Naive thymus-derived CD4-positive, alpha-beta T cell (primary cell): ENCODE data around the gene SCAPER. TPM values are rescaled to one million over a fixed set of nuclear protein-coding genes. Genes with fewer than 3 reads are reported as not detected.
A peak's percentile ranks its signal among the peaks of the same experiment; 100 is the strongest.

Experiments
- ATAC-seq: fragments of 150-1000 bp; cut with Tn5 transposase; 2 replicates; pipeline ENCODE4 v1.10.0; 2021; ENCODE audit warnings: mild to moderate bottlenecking, moderate library complexity
- CTCF ChIA-PET: fragments of 350-600 bp; sonication (Branson Sonifier 250); formaldehyde crosslinking; loops from one replicate; lab custom pipeline; 2021; ENCODE audit warnings: antibody characterized with exemption; lab: Charles Lee
- POLR2A ChIA-PET: fragments of 350-600 bp; sonication (Branson Sonifier 250); formaldehyde crosslinking; loops from one replicate; lab custom pipeline; 2021; ENCODE audit warnings: antibody characterized with exemption, inconsistent platforms; lab: Charles Lee
- DNase-seq, 9 donors: peaks; one replicate each; pipeline versions ENCODE4 v3.0.0 to v3.0.0-alpha.2; 2020 to 2022; ENCODE audit warnings: mixed read lengths in 1 of 9
- H3K27ac ChIP-seq: one replicate; pipeline ENCODE4 v1.7.0; 2013; ENCODE audit warnings: mild to moderate bottlenecking, low read depth, low read length, moderate library complexity
- H3K27me3 ChIP-seq, 2 donors: one replicate each; pipeline ENCODE4 v1.7.0; 2013; ENCODE audit warnings: low read length in 2 of 2, mild to moderate bottlenecking in 2 of 2, moderate library complexity in 2 of 2; ENCODE audit not compliant: control insufficient read depth in 2 of 2, insufficient read depth in 2 of 2
- H3K36me3 ChIP-seq, 3 experiments: 1 replicate in 2 of 3; 2 replicates in 1 of 3; pipeline ENCODE4 v1.7.0; 2013; ENCODE audit warnings: low read length in 3 of 3, mild to moderate bottlenecking in 3 of 3, moderate library complexity in 1 of 3; ENCODE audit not compliant: insufficient read depth in 3 of 3, control insufficient read depth in 2 of 3
- H3K4me1 ChIP-seq, 2 donors: one replicate each; pipeline ENCODE4 v1.7.0; 2013; ENCODE audit warnings: low read length in 2 of 2, mild to moderate bottlenecking in 2 of 2, moderate library complexity in 1 of 2; ENCODE audit not compliant: control insufficient read depth in 2 of 2, insufficient read depth in 2 of 2
- H3K4me3 ChIP-seq: 2 replicates; pipeline ENCODE4 v1.7.0; 2013; ENCODE audit warnings: mild to moderate bottlenecking, low read length
- H3K9me3 ChIP-seq, 3 experiments: 1 replicate in 2 of 3; 2 replicates in 1 of 3; pipeline ENCODE4 v1.7.0; 2013; ENCODE audit warnings: low read length in 3 of 3; ENCODE audit not compliant: control insufficient read depth in 2 of 3
- H3K27ac Mint-ChIP-seq, 9 donors: one replicate each; pipeline ENCODE4 v1.8.0; 2020 to 2022; ENCODE audit warnings: mixed read lengths in 9 of 9, mild to moderate bottlenecking in 8 of 9, moderate library complexity in 5 of 9, inconsistent platforms in 2 of 9
- H3K27me3 Mint-ChIP-seq, 5 donors: one replicate each; pipeline ENCODE4 v1.8.0; 2021 to 2022; ENCODE audit warnings: mixed read lengths in 5 of 5, mild to moderate bottlenecking in 1 of 5
- H3K36me3 Mint-ChIP-seq, 5 donors: one replicate each; pipeline ENCODE4 v1.8.0; 2020 to 2022; ENCODE audit warnings: mixed read lengths in 5 of 5, mild to moderate bottlenecking in 3 of 5, inconsistent platforms in 1 of 5
- H3K4me1 Mint-ChIP-seq, 7 donors: one replicate each; pipeline ENCODE4 v1.8.0; 2020 to 2022; ENCODE audit warnings: mixed read lengths in 7 of 7, mild to moderate bottlenecking in 3 of 7, inconsistent platforms in 1 of 7
- H3K4me3 Mint-ChIP-seq, 10 donors: one replicate each; pipeline ENCODE4 v1.8.0; 2020 to 2022; ENCODE audit warnings: mild to moderate bottlenecking in 10 of 10, mixed read lengths in 10 of 10, moderate library complexity in 6 of 10, inconsistent platforms in 2 of 10
- H3K9me3 Mint-ChIP-seq, 11 donors: one replicate each; pipeline ENCODE4 v1.8.0; 2020 to 2022; ENCODE audit warnings: mixed read lengths in 11 of 11, mild to moderate bottlenecking in 4 of 11, inconsistent platforms in 1 of 11, moderate library complexity in 1 of 11
- intact Hi-C, 2 donors: fragments of 100-400 bp; cut with micrococcal nuclease; formaldehyde crosslinking; loops; one replicate each; pipeline ENCODE4 v1.15.1; 2023
- polyA plus RNA-seq, 2 donors: library from polyadenylated mRNA; unstranded; fragments of 300-500 nt; fragmentation: Illumina TruSeq; gene quantifications; one replicate each; pipeline ENCODE4 v1.2.3, GENCODE V29; 2021
- total RNA-seq, 6 experiments: library from RNA in 5 of 6; stranded (reverse) in 5 of 6; gene quantifications; 1 replicate in 5 of 6; 2 replicates in 1 of 6; pipeline ENCODE4 v1.2.3 and lab custom pipeline; 2021 to 2026

The SCAPER gene
- total and polyA plus RNA-seq, 7 experiments from 2014 or later: 22.6 to 56.9 (median 48.8) TPM

- ChIA-PET POLR2A (no interaction called here), CTCF (no interaction called here)
- H3K27me3 Mint-ChIP-seq: peaks cover 73 to 84% (median 77%) of the 10 kb centered on the region in 5 donors
- ATAC-seq (no peak), DNase-seq (peak in 5 of 9 donors; percentile 21 to 37 (median 29))
- peaks cover 0 to 15% (median 0%) of the 10 kb centered on the region in 5 donors for H3K36me3 Mint-ChIP-seq
- no peaks in the 10 kb centered on the region for H3K9me3 ChIP-seq
- peaks cover 15 to 47% of the 10 kb centered on the region in 2 donors for H3K27me3 ChIP-seq
- intact Hi-C loops: loop anchor here in 1 of 2 donors (2.0 to 5.0 kb wide), 2 partner anchors 51 to 101 kb away; no protein-coding TSS in a partner anchor
- peaks cover 40 to 65% of the 10 kb centered on the region in 2 donors for H3K4me1 ChIP-seq
- peak overlapping the region in 9 of 10 donors; percentile 61 to 93 (median 76) for H3K4me3 Mint-ChIP-seq
- no peak overlapping the region for H3K27ac ChIP-seq
- H3K36me3 ChIP-seq: no peaks in the 10 kb centered on the region
- H3K27ac Mint-ChIP-seq: no peak overlapping the region
- peaks cover 0 to 4% (median 1%) of the 10 kb centered on the region in 11 donors for H3K9me3 Mint-ChIP-seq
- H3K4me3 ChIP-seq: no peak overlapping the region
- peaks cover 43 to 69% (median 55%) of the 10 kb centered on the region in 7 donors for H3K4me1 Mint-ChIP-seq
Observed at GRCh38 chr15:76337696-76338485, 567.2 kb downstream of the SCAPER start.

- peak in 2 of 9 donors; percentile 12 to 25 for DNase-seq
- ATAC-seq: no peak
- ChIA-PET POLR2A (no interaction called here), CTCF (no interaction called here)
- Histone ChIP-seq H3K27me3 (peaks cover 15 to 47% of the 10 kb centered on the region in 2 donors), H3K36me3 (no peaks in the 10 kb centered on the region), H3K4me1 (peaks cover 39 to 65% of the 10 kb centered on the region in 2 donors), H3K27ac (no peak overlapping the region), H3K9me3 (no peaks in the 10 kb centered on the region), H3K4me3 (peak overlapping the region; percentile 2)
- Mint-ChIP-seq H3K4me3 (peak overlapping the region; percentile 53 to 81 (median 74)), H3K27me3 (peaks cover 80 to 90% (median 82%) of the 10 kb centered on the region in 5 donors), H3K27ac (peak overlapping the region in 4 of 9 donors; percentile 36 to 77 (median 42)), H3K36me3 (peaks cover 0 to 15% (median 0%) of the 10 kb centered on the region in 5 donors), H3K9me3 (peaks cover 0 to 4% (median under 1%) of the 10 kb centered on the region in 11 donors), H3K4me1 (peaks cover 43 to 67% (median 54%) of the 10 kb centered on the region in 7 donors)
- intact Hi-C loops: loop anchor here in 1 of 2 donors (2.0 to 5.0 kb wide), 2 partner anchors 50 to 100 kb away; no protein-coding TSS in a partner anchor
Observed at GRCh38 chr15:76337059-76337695, 568.0 kb downstream of the SCAPER start.

- Histone ChIP-seq H3K4me3 (peak within 1 kb of the TSS; percentile 28), H3K9me3 (no peaks in the 10 kb centered on the region), H3K36me3 (no peaks in the 10 kb centered on the region), H3K4me1 (peaks cover 32 to 59% of the 10 kb centered on the region in 2 donors), H3K27me3 (peaks cover 11 to 47% of the 10 kb centered on the region in 2 donors), H3K27ac (no peak within 1 kb of the TSS)
- peak; percentile 52 for ATAC-seq
- ChIA-PET CTCF (no interaction called here), POLR2A (no interaction called here)
- Mint-ChIP-seq H3K4me3 (peak within 1 kb of the TSS; percentile 61 to 84 (median 76)), H3K4me1 (peaks cover 37 to 60% (median 48%) of the 10 kb centered on the region in 7 donors), H3K36me3 (peaks cover 0 to 13% (median 0%) of the 10 kb centered on the region in 5 donors), H3K9me3 (peaks cover 0 to 4% (median 0%) of the 10 kb centered on the region in 11 donors), H3K27me3 (peaks cover 73 to 84% (median 75%) of the 10 kb centered on the region in 5 donors), H3K27ac (peak within 1 kb of the TSS in 5 of 9 donors; percentile 5 to 77 (median 39))
- intact Hi-C loops: loop anchor here in 1 of 2 donors (2.0 to 5.0 kb wide), 2 partner anchors 50 to 99 kb away; no protein-coding TSS in a partner anchor
- peak in 2 of 9 donors; percentile 21 to 83 for DNase-seq
Observed at GRCh38 chr15:76336254-76337058, 568.7 kb downstream of the SCAPER start, which contains the start of gene ISL2. Gene ISL2, plus strand, starts transcription at chr15:76336773. Its CDS starts 111 bp downstream, at chr15:76336884.

- Mint-ChIP-seq H3K4me1 (peaks cover 37 to 52% (median 44%) of the 10 kb centered on the region in 7 donors), H3K27me3 (peaks cover 68 to 79% (median 75%) of the 10 kb centered on the region in 5 donors), H3K4me3 (peak overlapping the region; percentile 53 to 84 (median 74)), H3K27ac (peak overlapping the region in 2 of 9 donors; percentile 5 to 53), H3K9me3 (peaks cover 0 to 4% (median 0%) of the 10 kb centered on the region in 11 donors), H3K36me3 (peaks cover 0 to 13% (median 0%) of the 10 kb centered on the region in 5 donors)
- DNase-seq (peak in 1 of 9 donors; percentile 2), ATAC-seq (no peak)
- Histone ChIP-seq H3K27me3 (peaks cover 11 to 44% of the 10 kb centered on the region in 2 donors), H3K27ac (no peak overlapping the region), H3K4me1 (peaks cover 28 to 54% of the 10 kb centered on the region in 2 donors), H3K4me3 (peak overlapping the region; percentile 28), H3K36me3 (no peaks in the 10 kb centered on the region), H3K9me3 (no peaks in the 10 kb centered on the region)
- ChIA-PET POLR2A (interaction anchor here (0.7 kb wide), 1 partner anchor 18 kb away, joined by 3 read pairs; no protein-coding TSS in a partner anchor), CTCF (no interaction called here)
- intact Hi-C loops: loop anchor here in 1 of 2 donors (1.0 to 5.0 kb wide), 3 partner anchors 24 to 98 kb away; partner anchors contain the start of gene ETFA
Observed at GRCh38 chr15:76335307-76336253, 569.6 kb downstream of the SCAPER start.

- H3K4me1 ChIP-seq: peaks cover 22 to 47% of the 10 kb centered on the region in 2 donors
- no peak overlapping the region for H3K4me3 ChIP-seq
- Mint-ChIP-seq H3K4me3 (peak overlapping the region in 7 of 10 donors; percentile 14 to 81 (median 61)), H3K9me3 (peaks cover 0 to 4% (median 0%) of the 10 kb centered on the region in 11 donors), H3K27ac (no peak overlapping the region), H3K4me1 (peaks cover 30 to 43% (median 35%) of the 10 kb centered on the region in 7 donors), H3K36me3 (peaks cover 0 to 10% (median 0%) of the 10 kb centered on the region in 5 donors), H3K27me3 (peaks cover 67 to 78% (median 73%) of the 10 kb centered on the region in 5 donors)
- no peaks in the 10 kb centered on the region for H3K36me3 ChIP-seq
- intact Hi-C loops: loop anchor here in 1 of 2 donors (1.0 to 5.0 kb wide), 2 partner anchors 23 to 97 kb away; partner anchors contain the start of gene ETFA
- ChIA-PET CTCF (no interaction called here), POLR2A (no interaction called here)
- peaks cover 8 to 36% of the 10 kb centered on the region in 2 donors for H3K27me3 ChIP-seq
- DNase-seq: no peak
- no peak overlapping the region for H3K27ac ChIP-seq
- H3K9me3 ChIP-seq: no peaks in the 10 kb centered on the region
- no peak for ATAC-seq
Observed at GRCh38 chr15:76334438-76335306, 570.5 kb downstream of the SCAPER start.
